ENCODE results near the gene LRRC17.

The LRRC17 gene

DNA sequence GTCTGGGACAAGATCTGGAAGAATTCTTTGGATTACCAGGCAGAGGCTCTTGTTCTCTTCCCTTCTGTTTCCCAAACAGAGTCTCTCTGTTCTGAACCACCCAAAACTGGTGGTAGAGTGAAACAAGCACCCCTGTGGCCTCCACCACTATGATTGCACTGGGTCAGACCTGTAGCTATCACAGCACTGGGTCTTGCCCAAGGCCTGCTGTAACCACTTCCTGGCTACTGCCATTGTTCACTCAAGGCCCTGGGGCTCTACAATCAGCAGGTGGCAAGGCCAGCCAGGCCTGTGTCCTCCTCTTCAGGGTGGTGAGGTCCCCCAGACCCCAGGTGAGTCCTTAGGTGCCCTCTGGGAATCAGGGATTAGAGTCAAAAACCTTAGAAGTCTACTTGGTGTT lies 4.1 kb upstream of the LRRC17 start:
- no peak for DNase-seq
- H3K36me3 ChIP-seq (ENCODE audit: insufficient read depth, low read length) = no peaks in the 10 kb centered on the region
- H3K4me3 ChIP-seq (ENCODE audit: low read depth in 1 of 2, low read length in 2 of 2) = no peak overlapping the region
- H3K4me2 ChIP-seq (ENCODE audit: insufficient read depth, low read length) = no peak overlapping the region
- no peaks in the 10 kb centered on the region for H3K79me2 ChIP-seq (ENCODE audit: insufficient read depth, low read length)
- H3K27ac ChIP-seq (ENCODE audit: low read length) = no peak overlapping the region
- no peaks in the 10 kb centered on the region for H4K20me1 ChIP-seq (ENCODE audit: insufficient read depth, low read length)
- no peak overlapping the region for H2AFZ ChIP-seq (ENCODE audit: low read depth, low read length)
- no peaks in the 10 kb centered on the region for H3K4me1 ChIP-seq (ENCODE audit: insufficient read depth, low read length)
- ATAC-seq (ENCODE audit: insufficient read depth, low read depth) = no peak
- no peak overlapping the region for H3K9ac ChIP-seq (ENCODE audit: low read depth, low read length)
- peaks cover 4% of the 10 kb centered on the region for H3K27me3 ChIP-seq (ENCODE audit: insufficient read depth, low read length, poor library complexity)
- H3K9me3 ChIP-seq (ENCODE audit: insufficient read depth, low read length, severe bottlenecking) = no peaks in the 10 kb centered on the region
- TF ChIP-seq, protein P1, sequence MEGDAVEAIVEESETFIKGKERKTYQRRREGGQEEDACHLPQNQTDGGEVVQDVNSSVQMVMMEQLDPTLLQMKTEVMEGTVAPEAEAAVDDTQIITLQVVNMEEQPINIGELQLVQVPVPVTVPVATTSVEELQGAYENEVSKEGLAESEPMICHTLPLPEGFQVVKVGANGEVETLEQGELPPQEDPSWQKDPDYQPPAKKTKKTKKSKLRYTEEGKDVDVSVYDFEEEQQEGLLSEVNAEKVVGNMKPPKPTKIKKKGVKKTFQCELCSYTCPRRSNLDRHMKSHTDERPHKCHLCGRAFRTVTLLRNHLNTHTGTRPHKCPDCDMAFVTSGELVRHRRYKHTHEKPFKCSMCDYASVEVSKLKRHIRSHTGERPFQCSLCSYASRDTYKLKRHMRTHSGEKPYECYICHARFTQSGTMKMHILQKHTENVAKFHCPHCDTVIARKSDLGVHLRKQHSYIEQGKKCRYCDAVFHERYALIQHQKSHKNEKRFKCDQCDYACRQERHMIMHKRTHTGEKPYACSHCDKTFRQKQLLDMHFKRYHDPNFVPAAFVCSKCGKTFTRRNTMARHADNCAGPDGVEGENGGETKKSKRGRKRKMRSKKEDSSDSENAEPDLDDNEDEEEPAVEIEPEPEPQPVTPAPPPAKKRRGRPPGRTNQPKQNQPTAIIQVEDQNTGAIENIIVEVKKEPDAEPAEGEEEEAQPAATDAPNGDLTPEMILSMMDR (IDR thresholded peaks at IDR 0.05; ENCODE audit: borderline replicate concordance, extremely low read depth, low read length, poor library complexity, severe bottlenecking) = no peak
- no peak for TF ChIP-seq EZH2 (IDR thresholded peaks at IDR 0.05; ENCODE audit: borderline replicate concordance, low read depth, low read length, severe bottlenecking)

DNA sequence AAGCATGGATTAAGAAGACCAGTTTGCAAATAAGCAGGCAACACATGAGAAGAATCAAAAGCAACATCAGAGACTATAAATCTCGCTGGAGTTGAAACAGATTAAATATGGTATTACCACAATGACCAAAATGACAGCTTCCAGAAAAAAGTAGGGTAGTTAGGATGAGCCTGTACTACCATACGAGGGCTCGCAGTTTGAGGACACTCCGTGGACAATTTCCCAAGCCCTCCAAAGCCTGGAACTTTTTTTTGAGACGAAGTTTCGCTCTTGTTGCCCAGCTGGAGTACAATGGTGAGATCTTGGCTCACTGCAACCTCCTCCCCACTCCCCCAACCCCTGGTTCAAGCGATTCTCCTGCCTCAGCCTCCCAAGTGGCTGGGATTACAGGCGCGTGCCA lies 1.0 kb downstream of the LRRC17 start:
- H3K9me3 ChIP-seq (ENCODE audit: insufficient read depth, low read length, severe bottlenecking) = no peaks in the 10 kb centered on the region
- H3K79me2 ChIP-seq (ENCODE audit: insufficient read depth, low read length) = no peaks in the 10 kb centered on the region
- H2AFZ ChIP-seq (ENCODE audit: low read depth, low read length) = no peak overlapping the region
- H3K4me1 ChIP-seq (ENCODE audit: insufficient read depth, low read length) = no peaks in the 10 kb centered on the region
- no peak overlapping the region for H3K27ac ChIP-seq (ENCODE audit: low read length)
- H3K27me3 ChIP-seq (ENCODE audit: insufficient read depth, low read length, poor library complexity) = peaks cover 4% of the 10 kb centered on the region
- ATAC-seq (ENCODE audit: insufficient read depth, low read depth) (no peak), DNase-seq (no peak)
- H3K4me2 ChIP-seq (ENCODE audit: insufficient read depth, low read length) = no peak overlapping the region
- no peak overlapping the region for H3K9ac ChIP-seq (ENCODE audit: low read depth, low read length)
- TF ChIP-seq EZH2 (IDR thresholded peaks at IDR 0.05; ENCODE audit: borderline replicate concordance, low read depth, low read length, severe bottlenecking) = no peak
- TF ChIP-seq, protein P1 (IDR thresholded peaks at IDR 0.05; ENCODE audit: borderline replicate concordance, extremely low read depth, low read length, poor library complexity, severe bottlenecking) = no peak
- no peaks in the 10 kb centered on the region for H3K36me3 ChIP-seq (ENCODE audit: insufficient read depth, low read length)
- H3K4me3 ChIP-seq (ENCODE audit: low read depth in 1 of 2, low read length in 2 of 2) = no peak overlapping the region
- H4K20me1 ChIP-seq (ENCODE audit: insufficient read depth, low read length) = no peaks in the 10 kb centered on the region

DNA sequence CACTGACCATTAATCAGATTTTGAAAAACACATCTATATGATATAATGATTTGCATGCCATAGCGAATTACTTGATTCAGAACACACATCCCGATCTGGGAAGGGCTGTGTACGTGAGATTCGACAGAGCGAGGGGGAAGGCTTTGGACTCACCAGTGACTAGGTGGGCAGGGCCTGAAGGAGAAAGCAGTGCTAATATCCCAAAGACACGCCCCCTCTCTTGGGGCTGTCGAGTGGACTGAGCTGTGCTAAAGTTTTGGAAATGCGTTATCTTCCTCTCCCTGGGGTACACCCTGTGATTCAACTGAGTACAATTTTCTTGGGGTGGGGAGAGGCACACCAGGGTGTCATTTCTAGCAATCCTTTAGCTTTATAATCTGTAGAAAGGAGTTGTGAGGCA lies 1.8 kb downstream of the LRRC17 start:
- DNase-seq = no peak
- no peak overlapping the region for H3K4me2 ChIP-seq (ENCODE audit: insufficient read depth, low read length)

More for the DNA sequence above, 1.8 kb downstream of the LRRC17 start:
- Histone ChIP-seq H4K20me1 (ENCODE audit: insufficient read depth, low read length) (no peaks in the 10 kb centered on the region), H3K27ac (ENCODE audit: low read length) (no peak overlapping the region), H3K4me1 (ENCODE audit: insufficient read depth, low read length) (no peaks in the 10 kb centered on the region), H3K4me3 (ENCODE audit: low read depth in 1 of 2, low read length in 2 of 2) (no peak overlapping the region), H3K27me3 (ENCODE audit: insufficient read depth, low read length, poor library complexity) (peaks cover 4% of the 10 kb centered on the region), H3K9ac (ENCODE audit: low read depth, low read length) (no peak overlapping the region), H3K36me3 (ENCODE audit: insufficient read depth, low read length) (no peaks in the 10 kb centered on the region), H3K79me2 (ENCODE audit: insufficient read depth, low read length) (no peaks in the 10 kb centered on the region), H2AFZ (ENCODE audit: low read depth, low read length) (no peak overlapping the region), H3K9me3 (ENCODE audit: insufficient read depth, low read length, severe bottlenecking) (no peaks in the 10 kb centered on the region)
- ATAC-seq (ENCODE audit: insufficient read depth, low read depth) = no peak
- TF ChIP-seq, protein P1 (IDR thresholded peaks at IDR 0.05; ENCODE audit: borderline replicate concordance, extremely low read depth, low read length, poor library complexity, severe bottlenecking) = no peak
- TF ChIP-seq EZH2 (IDR thresholded peaks at IDR 0.05; ENCODE audit: borderline replicate concordance, low read depth, low read length, severe bottlenecking) = no peak
